VCaP (cell line): ENCODE data around the gene PTPRN2.

Source experiments
- H3K27ac ChIP-seq: fragments of 450-650 bp; 2 replicates; pipeline ENCODE4 v1.5.1; 2017
- TF ChIP-seq, protein P1 (sequence below): fragments of 450-650 bp; conservative IDR thresholded peaks from 2 replicates; pipeline ENCODE4 v1.5.1; 2017; ENCODE audit warnings: mild to moderate bottlenecking, moderate library complexity

The PTPRN2 gene

GRCh38 chr7:158602041-158602440, 14.4 kb upstream of the PTPRN2 start:
- TF ChIP-seq, protein P1, sequence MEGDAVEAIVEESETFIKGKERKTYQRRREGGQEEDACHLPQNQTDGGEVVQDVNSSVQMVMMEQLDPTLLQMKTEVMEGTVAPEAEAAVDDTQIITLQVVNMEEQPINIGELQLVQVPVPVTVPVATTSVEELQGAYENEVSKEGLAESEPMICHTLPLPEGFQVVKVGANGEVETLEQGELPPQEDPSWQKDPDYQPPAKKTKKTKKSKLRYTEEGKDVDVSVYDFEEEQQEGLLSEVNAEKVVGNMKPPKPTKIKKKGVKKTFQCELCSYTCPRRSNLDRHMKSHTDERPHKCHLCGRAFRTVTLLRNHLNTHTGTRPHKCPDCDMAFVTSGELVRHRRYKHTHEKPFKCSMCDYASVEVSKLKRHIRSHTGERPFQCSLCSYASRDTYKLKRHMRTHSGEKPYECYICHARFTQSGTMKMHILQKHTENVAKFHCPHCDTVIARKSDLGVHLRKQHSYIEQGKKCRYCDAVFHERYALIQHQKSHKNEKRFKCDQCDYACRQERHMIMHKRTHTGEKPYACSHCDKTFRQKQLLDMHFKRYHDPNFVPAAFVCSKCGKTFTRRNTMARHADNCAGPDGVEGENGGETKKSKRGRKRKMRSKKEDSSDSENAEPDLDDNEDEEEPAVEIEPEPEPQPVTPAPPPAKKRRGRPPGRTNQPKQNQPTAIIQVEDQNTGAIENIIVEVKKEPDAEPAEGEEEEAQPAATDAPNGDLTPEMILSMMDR: no peak
- H3K27ac ChIP-seq: no peak overlapping the region

DNA sequence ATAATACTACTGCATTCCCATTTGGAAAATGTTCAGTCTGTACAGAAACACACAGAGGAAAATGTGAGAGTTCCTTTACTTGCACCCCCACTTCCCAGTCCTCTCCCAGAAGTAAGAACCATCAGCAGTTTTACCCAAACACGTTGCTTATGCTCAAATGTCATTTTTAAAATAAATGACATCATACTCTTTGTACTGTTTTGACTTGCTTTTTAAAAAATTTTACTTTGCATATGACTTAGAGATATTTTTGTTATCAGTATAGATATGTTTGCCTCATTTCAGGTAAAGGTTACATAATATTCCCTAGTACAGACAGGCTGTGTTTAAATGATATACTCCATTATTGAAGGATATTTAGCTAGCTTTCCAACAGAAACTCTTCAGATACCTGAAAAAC, 13.5 kb upstream of the PTPRN2 start:
- TF ChIP-seq, protein P1: no peak
- no peak overlapping the region for H3K27ac ChIP-seq

DNA sequence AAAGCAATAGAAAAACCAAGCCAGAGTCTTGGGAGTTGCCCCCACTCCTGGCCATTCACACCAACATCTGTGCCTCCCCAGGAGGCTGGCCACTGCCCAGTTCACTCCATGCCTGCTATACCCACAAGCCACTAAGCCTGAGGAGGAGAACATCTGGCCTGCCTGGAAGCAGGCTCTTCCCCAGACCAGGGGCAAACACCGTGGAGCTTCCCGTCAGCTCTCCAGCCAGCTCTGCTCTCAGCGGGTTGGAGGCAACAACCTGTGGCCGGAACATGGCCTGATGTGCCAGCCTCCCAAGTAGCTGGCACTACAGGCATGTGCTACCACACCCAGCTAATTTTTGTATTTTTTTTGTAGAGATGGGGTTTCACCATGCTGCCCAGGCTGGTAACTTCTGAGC, 9.1 kb upstream of the PTPRN2 start:
- TF ChIP-seq, protein P1: no peak
- no peak overlapping the region for H3K27ac ChIP-seq

- TF ChIP-seq, protein P1: no peak
- H3K27ac ChIP-seq: no peak overlapping the region
Measured at GRCh38 chr7:158596309-158596708, 8.7 kb upstream of the PTPRN2 start.

DNA sequence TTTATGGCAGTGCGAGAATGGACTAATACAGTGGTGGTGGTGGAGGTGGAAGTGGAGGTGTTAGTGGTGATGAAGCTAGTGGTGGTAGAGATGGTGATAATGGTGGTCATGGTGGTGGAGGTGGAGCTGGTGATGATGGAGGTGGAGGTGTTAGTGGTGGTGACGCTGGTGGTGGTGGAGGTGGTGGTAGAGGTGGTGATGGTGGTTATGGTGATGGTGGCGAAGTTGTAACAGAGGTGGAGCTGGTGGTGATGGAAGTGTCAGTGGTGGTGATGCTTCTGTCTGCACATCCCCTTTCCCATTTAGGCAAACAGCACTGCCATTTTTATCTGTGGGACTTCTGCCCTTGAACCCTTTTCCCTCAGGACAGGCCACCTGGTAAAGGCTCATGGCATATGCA, 7.4 kb upstream of the PTPRN2 start:
- TF ChIP-seq, protein P1: no peak
- H3K27ac ChIP-seq: no peak overlapping the region

GRCh38 chr7:158592541-158592940, 4.9 kb upstream of the PTPRN2 start:
- H3K27ac ChIP-seq: no peak overlapping the region
- TF ChIP-seq, protein P1: no peak

GRCh38 chr7:158591944-158592343, 4.3 kb upstream of the PTPRN2 start:
- H3K27ac ChIP-seq: peak overlapping the region; percentile 90
- TF ChIP-seq, protein P1: no peak

- H3K27ac ChIP-seq: peak overlapping the region; percentile 90
- TF ChIP-seq, protein P1: no peak
Measured at GRCh38 chr7:158590181-158590530, 2.5 kb upstream of the PTPRN2 start.
